Activated effector memory CD4-positive, alpha-beta T cell treated with anti-CD3 and anti-CD28 coated beads, Interleukin-2, amount 50 U/mL, for 16 hours (primary cell): Measurements from ENCODE around the gene IL5.
"Not testable (repeated sequence)": the region's sequence is repeated elsewhere in the genome, so short reads cannot be mapped to it uniquely, and the experiment has no call there.

Experiments used
- DNase-seq: peaks from one replicate; pipeline ENCODE4 v3.0.0-alpha.2; 2020

IL5 gene

DNA sequence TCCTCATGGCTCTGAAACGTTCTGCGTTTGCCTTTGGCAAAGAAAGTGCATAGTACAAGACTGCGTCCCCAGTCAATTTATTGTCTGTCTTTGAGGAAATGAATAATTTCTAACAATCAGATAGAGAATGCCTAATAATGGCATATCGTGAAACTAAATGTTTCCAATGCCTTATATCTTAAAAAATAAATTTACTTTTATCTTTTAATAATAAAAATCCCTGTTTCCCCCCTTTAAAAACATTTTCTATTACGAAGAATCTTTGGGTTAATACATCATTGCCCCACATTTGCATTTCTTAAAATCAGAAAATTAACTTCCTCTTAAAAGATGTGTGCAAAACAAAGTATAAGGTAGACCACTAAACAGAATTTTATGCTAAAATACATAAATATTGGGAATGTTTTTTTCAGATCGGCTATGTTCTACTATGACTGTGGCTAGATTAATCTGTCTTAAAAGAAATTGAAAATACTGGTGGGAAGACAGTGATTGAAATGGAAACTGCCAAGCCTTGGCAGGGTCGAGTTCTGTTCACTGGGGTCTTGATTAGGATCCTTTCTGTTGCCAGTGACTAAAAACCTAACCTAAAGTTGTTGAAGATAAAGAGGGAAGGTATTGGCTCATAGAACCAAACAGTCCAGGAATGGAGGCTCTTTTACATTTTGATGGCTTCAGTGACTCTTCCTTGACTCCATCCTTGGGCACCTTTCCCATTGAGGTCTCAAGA is at the start of gene IL5:
Gene IL5 (minus strand): TSS at position 51 of the 730 bp plus-strand sequence. CDS start 44 bp downstream, at position 7.
- no peak for DNase-seq

DNA sequence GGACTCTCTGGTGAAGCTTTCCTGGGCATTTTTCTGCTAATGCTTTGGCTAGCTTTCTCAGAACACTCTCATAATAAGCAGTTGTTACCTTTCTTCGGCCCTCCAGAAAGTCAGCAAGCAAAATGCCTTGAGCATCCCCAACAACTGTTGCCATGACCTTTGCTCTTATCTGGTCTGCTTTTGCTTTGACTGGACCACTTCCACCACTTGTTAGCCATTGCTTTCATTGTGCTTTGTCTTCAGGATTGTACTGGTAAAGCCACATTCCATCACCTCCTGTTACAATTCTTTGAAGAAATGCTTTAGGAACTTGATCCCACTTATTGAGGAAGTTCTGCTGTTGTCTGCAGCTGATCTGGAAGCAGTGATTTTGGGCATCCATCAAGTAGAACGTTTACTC is 49.2 kb upstream of the IL5 start:
- DNase-seq = no peak

DNA sequence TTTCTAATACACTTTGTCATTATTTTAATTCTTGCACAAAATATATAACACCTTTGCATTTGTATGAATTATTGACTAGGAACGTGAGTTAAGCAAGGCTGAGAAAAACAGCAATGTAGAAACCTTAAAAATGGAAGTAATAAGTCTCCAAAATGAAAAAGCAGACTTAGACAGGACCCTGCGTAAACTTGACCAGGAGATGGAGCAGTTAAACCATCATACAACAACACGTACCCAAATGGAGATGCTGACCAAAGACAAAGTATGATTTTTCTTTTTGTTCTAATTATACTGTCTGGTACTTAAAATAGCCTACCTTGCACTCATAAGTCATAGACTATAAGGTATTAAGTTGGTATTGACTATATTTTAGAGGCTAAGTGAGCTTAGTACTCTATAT is 47.8 kb upstream of the IL5 start:
- no peak for DNase-seq

DNA sequence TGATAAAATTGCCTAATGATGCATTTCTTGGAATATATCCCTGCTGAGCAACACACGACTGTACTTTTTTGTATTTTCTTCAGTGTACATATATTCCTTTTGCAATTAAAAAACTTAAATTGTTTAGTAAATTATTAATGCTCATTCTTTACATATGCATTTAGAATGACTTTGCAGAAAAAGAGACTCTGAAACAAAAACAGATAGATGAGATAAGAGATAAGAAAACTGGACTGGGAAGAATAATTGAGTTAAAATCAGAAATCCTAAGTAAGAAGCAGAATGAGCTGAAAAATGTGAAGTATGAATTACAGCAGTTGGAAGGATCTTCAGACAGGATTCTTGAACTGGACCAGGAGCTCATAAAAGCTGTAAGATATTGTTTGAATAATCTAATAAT is 46.1 kb upstream of the IL5 start:
- no peak for DNase-seq

DNA sequence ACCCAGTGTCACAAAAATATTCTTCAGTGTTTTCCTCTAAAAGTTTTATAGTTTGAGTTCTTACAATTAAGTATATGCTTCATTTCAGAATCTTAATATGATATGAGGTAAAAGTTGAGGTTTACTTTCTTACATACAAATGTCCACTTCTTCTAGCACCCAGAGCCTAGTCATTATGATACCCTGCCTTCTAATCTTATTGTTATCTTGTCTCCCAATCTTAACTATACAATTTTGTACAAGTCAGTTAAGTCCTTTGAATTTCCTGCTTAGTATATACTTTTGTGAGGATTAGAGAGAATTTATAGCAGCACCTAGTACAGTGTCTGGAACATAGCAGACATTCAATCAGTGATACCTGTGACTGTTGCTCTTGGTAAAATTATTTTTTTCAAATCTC is 42.7 kb upstream of the IL5 start:
- DNase-seq = no peak

DNA sequence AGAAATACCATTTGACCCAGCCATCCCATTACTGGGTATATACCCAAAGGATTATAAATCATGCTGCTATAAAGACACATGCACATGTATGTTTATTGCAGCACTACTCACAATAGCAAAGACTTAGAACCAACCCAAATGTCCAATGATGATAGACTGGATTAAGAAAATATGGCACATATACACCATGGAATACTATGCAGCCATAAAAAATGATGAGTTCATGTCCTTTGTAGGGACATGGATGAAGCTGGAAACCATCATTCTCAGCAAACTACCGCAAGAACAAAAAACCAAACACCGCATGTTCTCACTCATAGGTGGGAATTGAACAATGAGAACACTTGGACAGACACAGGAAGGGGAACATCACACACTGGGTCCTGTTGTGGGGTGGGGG is 41.2 kb upstream of the IL5 start:
- DNase-seq = not testable (repeated sequence)

DNA sequence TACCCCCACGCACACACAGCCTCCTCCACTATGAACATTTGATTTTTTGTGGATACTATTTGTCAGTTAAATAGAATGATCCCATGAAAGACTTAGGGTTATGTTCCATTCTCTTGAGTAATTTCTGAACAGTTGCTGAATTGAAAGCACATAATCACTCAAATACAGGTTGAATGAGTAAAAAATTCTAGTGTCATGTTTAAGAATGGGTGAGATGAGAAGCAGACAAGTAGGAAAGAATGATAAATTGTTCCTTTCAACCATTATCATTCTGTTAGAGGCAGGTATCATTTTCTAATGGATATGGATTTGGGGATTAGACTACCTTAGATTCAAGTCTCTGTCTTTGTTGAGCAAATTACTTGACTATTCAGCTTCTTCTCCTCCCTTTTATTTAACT is 32.8 kb upstream of the IL5 start:
- DNase-seq = no peak

DNA sequence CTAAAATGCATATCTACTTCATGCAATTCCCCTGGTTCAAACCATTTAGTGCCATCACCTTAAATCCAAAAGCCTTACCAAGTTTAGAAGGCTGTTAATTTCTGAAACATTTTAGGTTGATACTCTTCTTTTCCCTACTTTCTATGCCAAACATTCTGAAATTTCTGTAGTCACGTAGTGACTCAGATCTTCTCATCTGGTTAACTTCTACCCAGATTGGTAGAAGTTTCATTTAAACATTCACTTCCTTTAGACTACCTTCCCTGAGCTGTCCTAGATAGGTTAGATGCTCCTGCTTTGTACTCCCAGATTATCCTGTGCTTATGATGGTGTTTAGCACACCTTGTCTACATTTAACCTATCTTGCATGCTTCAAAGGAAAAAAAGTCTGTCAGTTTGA is 23.3 kb upstream of the IL5 start:
- DNase-seq = no peak

DNA sequence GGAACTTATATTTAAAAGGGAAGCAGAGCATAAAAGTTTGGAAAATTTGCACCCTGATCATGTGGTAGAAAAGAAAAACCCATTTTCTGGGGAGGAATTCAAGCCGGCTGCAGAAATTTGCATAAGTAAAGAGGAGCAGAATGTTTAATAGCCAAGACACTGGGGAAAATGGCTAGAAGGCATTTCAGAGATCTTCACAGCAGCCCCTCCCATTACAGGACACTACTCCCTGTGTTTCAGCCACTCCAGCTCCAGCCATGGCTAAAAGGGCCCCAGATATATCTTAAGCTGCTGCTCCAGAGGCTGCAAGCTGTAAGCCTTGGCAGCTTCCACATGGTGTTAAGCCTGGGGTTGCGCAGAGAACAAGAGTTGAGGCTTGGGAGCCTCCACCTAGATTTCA is 21.2 kb upstream of the IL5 start:
- not testable (repeated sequence) for DNase-seq

DNA sequence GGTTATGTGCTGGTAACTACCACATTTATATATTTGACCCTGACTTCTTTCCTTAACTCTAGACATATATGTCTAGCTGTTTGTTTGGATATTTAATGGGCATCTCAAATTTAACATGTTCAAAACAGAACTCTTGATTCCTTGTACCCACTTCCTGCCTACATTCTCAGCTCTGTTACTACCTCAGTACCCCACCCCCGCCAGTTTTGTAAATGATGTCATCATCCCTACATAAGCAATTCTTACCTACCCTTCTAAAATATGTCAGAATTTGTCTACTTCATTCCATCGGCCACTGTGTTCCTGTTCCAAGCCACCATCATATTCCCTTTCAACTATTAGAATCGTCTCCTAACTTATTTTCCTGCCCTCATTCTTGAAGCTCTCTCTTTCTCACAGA is 18.3 kb upstream of the IL5 start:
- no peak for DNase-seq

DNA sequence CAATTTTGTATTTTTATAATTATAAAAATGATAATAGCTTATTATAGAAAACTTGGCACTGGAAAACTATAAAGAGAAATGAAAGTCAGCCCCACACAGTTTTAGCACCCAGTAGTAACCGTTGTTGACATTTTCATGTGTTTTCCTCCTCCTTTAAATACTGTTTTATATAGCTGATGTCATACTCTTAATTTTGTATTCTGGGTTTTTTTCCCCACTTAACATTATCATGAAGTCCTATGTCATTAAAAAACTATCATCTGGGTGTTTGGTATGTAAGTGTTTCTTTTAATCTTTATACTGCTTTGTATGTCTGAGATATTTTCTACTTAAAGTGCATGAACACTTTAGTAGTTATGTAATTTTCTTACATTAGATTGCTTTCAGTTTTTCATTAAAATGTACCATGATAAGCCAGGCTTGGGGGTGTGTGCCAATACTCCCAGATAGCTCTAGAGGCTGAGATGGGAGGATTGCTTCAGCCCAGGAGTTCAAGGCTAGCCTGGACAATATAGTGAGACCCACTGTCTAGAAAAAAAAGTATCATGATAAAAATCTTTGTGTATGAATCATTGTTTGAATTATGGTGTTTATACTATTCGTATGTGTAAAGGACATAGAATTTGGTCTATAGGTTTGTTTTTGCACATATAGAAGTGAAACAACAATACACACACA is 16.2 kb upstream of the IL5 start:
- no peak for DNase-seq

DNA sequence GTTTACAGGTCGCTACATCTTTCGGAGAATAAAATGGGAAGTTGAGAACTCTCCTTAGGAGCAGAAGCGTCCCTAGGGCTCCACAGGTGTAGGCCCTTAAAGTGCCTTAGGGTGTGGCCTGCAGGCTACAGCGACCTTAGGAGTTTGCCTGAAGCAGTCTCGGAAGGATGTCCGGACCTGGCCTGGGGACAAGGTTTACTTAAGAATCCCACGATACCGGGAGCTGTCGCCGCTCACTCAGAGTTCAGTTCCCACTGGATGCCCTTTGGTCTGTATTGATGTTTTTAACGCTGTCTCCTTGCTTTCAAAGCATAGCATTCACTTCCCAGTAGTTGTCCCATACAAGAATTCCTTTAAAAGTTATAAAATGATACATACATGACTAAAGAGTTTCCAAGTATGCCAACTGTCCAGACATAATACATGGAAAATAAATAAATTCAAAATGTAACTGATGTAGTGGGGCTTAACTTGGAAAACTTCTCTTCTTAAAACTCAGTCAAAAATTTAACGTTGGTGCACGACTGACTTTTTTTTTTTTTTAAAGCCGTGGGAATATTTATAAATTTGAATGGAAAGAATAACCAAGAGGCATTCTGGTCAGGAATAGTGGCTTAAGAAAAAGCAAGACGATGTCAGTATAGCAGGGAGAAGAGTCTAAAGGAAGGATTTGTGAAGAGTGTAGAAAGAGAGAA is 14.3 kb upstream of the IL5 start:
- DNase-seq = peak; percentile 72

DNA sequence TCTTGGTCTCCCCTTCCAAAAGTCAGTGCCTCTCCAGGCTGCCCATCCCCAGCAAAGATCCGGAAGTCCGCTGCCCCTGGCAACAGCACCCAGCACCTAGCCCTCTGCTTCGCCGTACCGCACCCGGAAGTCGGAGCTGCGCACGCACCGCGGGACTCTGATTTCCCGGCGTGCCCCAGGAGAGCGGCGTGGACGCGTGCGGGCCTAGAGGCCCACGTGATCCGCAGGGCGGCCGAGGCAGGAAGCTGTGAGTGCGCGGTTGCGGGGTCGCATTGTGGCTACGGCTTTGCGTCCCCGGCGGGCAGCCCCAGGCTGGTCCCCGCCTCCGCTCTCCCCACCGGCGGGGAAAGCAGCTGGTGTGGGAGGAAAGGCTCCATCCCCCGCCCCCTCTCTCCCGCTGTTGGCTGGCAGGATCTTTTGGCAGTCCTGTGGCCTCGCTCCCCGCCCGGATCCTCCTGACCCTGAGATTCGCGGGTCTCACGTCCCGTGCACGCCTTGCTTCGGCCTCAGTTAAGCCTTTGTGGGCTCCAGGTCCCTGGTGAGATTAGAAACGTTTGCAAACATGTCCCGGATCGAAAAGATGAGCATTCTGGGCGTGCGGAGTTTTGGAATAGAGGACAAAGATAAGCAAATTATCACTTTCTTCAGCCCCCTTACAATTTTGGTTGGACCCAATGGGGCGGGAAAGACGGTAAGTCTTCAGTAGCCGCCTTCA is 13.6 kb upstream of the IL5 start, which contains the start of gene RAD50:
Gene RAD50 (plus strand): TSS at position 215 of the 715 bp plus-strand sequence. CDS start 348 bp downstream, at position 563.
- peak; percentile 97 for DNase-seq

DNA sequence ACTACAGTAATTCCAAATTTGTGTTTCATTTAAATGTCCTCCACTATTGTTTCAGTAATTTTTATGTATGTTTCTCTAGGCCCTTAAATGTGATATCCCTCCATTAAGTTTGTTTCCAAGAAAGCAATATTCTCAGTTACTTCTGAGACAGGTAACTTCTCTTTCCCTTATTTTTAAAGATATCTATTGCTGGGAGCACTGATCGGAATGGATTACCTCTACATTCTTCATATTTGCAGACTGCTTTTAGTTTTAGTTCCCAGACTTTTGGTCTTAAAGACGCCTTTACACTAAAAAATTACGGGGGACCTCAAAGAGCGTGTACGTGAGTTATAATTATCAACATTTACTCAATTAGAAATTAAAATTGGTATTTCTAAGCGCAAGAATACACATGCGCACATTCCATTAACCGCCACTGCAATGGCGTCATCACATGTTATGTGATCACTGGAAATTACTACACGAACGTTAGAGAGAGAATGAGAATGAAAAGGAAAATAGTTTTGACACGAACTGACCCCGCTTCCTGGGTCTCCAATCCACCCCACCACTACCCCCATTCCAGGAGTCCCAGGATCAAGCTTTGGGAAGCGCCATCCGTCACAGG is 12.9 kb upstream of the IL5 start:
- DNase-seq = no peak

DNA sequence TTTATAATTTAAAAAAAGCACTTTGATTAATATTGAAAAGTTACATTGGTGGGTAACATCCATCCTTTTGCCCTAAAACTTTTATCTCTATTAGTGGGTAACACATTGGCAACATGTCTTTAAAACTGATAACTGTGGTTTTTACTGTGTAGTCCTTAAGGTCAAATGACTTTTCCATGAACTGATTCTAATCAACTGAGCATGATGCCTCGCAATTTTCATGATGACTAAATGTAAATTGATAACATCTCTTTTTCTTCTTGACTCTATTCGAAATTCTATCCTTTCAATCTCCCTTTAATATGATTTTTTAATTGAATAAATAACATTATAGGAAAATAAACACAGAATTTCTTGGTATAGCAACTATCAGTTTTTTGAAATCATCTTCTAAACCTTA is 6.3 kb upstream of the IL5 start:
- no peak for DNase-seq

DNA sequence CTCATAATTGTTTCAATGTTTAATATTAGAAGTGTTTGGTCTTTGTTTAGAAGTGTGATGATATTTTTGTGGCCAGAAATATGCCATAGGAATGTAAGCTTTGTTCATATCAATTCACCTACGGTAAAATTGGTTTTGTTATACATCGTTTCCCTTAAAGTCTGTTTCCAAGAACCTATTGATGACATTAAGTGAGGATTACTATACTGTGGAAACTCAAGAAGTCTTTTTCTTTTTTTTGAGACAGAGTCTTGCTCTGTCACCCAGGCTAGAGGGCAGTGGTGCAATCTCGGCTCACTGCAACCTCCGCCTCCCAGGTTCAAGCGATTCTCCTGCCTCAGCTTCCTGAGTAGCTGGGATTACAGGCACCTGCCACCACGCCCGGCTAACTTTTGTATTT is 5.5 kb upstream of the IL5 start:
- not testable (repeated sequence) for DNase-seq

DNA sequence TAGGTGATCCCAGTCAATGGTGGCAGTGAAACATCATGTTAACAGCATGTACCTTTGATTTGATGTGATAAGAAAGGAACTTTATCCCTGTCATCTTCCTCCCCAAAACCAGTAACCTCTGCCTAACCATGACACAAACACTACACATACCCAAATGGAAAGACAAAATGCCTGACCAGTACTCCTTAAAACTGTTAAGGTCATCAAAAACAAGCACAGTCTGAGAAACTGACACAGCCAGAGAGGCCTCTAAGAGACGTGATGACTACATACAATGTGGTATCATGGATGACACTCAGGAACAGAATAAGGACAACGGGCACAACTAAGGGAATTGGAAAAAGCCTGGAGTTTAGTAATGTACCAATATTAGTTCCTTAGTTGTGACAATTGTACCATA is 3.9 kb upstream of the IL5 start:
- DNase-seq = no peak

DNA sequence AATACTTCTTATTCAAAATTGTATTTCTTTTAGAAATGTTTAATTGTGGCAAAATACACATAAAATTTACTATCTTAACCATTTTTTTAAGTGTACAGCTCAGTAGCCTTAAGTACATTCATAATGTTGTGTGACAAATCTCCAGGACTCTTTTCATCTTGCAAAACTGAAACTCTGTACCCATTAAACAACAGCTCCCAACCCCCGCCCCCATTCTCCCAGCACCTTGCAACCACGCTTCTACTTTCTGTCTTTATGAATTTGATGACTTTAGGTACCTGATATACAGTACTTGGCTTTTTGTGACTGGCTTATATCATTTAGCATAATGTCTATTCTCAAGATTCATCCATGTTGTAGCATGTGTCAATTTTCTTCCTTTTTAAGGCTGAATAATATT is 2.8 kb upstream of the IL5 start:
- peak; percentile 75 for DNase-seq

DNA sequence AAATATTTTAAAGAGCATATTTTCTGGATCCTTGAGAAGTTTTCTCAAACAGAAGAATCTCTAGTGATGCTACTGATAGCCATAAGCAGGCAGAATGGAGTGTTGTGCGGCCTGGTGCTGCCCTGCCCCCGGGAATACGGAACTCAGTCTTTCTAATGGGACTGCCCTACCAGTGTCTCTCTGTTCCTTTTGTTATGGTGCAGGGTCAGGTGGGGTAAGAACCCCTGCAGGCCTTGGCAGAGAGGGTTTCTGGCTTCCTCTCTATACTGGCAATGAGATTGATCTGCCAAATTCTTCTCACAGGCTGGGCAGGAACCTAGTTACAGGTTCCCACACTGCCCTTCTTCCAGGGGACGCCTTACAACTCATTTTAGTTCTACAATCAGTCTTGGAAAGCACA is 2.6 kb downstream of the IL5 start:
- no peak for DNase-seq

DNA sequence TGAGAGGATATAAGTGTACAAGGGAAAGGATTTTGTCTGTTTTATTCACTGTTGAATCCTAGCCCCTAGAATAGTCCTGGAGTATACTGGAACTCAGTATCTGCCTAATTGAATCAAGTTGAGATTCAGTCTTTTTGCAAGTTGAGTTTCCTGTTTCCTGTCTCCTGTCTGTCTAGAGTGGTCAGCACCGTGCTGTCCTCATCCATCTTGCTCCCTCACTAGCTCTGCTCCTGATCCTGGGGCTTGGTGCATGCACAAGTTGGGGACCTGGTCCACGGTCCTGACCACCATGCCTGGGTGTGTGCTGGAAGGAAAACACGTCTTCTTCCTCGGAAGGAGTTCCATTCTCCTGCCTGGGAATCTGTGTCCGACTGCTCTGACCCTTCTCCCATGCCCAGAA is 3.2 kb downstream of the IL5 start:
- DNase-seq = no peak

DNA sequence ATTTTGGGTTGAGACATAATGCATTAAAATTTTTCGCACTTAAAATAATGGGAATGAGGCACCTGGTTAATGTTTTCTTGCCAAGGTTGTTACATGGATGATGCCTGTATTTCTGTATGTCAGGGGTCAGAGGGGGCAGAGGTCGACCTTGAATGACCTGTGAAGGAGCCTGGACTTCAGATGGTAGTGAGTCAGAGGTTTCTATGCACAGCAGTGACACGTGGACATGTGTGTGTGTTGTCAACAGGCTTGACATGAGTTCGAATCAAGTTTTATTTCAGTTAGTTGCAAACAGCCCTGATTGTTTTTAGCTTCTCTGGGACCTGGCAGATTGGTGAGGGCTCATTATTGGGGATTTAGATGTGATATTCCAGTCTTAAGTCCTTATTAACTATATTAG is 3.6 kb downstream of the IL5 start:
- no peak for DNase-seq

DNA sequence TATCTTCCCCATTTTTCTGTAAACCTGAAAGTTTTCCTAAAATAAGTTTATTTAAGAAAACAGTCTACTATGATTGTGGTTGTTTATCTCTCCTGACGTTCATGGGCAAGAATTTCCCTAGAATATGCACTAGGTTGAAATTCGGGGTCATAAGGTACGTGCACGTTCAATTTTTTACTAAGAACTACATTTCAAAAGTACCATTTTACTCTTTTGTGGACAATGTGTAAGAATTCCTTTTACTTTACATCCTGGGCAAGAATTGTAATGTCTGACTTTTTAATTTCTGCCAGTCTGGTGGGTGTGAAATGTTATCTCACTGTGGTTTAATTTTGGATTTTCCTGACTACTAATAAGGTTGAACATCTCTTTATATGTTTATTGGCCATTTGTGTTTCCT is 12.4 kb downstream of the IL5 start:
- DNase-seq = no peak
